GM19438 (cell line): ENCODE results near the gene AKIRIN1.
A peak's percentile ranks its signal among the peaks of the same experiment; 100 is the strongest.
"Not testable (repeated sequence)": the region's sequence is repeated elsewhere in the genome, so short reads cannot be mapped to it uniquely, and the experiment has no call there.

Experiments
- ATAC-seq: cut with Tn5 transposase; IDR thresholded peaks from one replicate; pipeline ENCODE4 v1.9.1; 2021; ENCODE audit warnings: low read depth; ENCODE audit not compliant: unreplicated experiment

AKIRIN1 gene

GRCh38 chr1:38990738-38991637 lies at the start of gene AKIRIN1:
TSS of gene AKIRIN1 (plus strand) at chr1:38991276. CDS start at chr1:38991381, 105 bp downstream.
- peak; percentile 87 for ATAC-seq

- no peak for ATAC-seq
These were observed 49.5 kb upstream of the AKIRIN1 start, which contains the start of gene RHBDL2 for GRCh38 chr1:38941527-38942019. TSS of gene RHBDL2 (minus strand) at chr1:38941830. CDS start at chr1:38919212, 22,618 bp downstream.

DNA sequence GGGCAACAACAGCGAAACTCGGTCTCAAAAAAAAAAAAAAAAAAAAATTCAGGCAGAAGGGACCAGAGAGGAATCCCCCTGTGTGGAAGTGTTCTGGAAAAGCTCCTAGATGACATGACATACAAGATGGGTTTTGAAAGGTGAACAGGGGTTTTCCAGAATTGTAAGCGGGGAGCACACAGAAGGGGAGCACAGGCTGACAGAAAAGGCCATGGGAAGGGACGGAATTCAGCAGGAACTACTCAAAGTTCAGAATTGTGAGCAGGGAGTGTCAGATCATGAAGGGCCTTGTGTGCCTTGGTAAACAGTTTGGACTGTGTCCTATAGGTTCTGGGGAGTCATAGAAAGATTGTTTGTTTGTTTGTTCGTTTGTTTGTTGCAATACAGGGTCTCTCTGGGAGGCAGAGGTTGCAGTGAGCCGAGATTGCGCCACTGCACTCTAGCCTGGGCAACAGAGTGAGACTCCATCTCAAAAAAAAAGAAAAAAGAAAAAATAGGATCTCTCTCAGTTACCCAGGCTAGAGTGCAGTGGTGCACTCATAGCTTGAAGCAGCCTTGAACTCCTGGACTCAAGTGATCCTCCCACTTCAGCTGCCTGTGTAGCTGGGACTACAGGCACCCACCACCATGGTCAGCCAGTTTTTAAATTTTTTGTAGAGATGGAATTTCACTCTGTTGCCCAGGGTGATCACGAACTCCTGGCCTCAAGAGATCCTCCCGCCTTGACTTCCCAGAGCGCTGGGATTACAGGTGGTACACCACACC lies 48.2 kb upstream of the AKIRIN1 start:
- ATAC-seq = no peak

DNA sequence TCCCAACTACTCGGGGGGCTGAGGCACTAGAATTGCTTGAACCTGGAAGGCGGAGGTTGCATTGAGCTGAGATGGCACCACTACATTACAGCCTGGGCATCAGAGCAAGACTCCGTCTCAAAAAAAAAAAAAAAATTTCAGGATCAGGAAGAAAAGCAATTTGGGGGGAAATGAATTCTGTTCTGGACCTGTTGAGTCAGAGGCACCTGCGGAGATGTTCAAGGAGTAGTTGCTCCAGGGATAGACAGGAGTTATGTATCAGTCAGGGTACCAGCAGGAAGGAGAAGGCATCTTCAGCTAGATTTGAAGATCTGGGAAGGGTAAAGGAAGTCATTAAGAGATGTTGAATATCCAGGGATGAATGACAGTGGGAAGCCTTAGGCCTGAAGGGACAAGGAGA lies 46.5 kb upstream of the AKIRIN1 start:
- ATAC-seq = no peak

DNA sequence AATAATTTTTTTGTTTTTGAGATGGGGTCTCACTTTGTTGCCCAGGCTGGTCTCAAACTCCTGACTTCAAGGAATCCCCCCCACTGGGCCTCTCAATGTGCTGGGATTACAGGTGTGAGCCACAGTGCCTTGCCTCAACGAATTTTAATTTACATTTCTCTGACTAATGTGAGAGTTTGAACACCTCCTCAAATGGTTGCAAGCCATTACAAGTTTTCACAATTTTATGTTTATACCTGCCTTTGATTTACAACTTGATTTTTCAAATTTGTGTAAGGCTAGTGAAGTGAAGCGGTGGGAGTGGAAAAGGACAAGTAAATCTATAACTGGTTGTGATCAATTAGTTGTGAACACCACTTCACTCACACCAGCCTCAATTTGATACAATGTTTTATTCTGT lies 40.5 kb upstream of the AKIRIN1 start:
- no peak for ATAC-seq

DNA sequence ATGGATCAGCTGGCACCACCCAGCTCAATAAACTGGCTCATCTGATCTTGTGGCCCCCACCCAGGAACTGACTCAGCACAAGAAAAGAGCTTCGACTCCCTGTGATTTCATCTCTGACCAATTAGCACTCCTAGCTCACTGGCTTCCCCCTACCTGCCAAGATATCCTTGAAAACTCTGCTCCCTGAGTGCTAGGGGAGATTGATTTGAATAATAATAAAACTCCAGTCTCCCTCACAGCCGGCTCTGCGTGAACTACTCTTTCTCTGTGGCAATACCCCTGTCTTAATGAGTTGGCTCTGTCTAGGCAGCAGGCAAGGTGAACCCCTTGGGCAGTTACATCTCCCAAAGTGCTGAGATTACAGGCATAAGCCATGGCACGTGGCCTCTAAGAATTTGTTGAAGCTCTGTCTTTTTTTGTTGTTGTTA lies 37.6 kb upstream of the AKIRIN1 start:
- ATAC-seq = no peak

DNA sequence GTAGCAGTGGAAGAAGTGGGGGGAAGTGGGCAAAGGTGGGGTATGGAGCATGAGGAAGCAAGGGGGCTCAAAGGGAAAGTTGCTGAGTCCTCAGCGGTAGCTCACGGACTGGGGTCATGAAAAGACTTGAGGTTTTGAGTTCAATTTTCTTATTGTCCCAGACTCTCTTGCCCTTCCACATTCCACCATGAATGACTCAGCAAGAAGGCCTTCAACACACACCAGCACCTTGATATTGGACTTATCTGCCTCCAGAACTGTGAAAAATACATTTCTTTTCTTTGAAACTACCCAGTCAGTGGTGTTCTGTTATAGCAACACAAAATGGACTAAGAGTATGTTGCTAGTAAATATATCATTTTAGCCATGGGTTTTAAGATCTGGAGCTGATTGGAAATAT lies 32.1 kb upstream of the AKIRIN1 start:
- no peak for ATAC-seq

DNA sequence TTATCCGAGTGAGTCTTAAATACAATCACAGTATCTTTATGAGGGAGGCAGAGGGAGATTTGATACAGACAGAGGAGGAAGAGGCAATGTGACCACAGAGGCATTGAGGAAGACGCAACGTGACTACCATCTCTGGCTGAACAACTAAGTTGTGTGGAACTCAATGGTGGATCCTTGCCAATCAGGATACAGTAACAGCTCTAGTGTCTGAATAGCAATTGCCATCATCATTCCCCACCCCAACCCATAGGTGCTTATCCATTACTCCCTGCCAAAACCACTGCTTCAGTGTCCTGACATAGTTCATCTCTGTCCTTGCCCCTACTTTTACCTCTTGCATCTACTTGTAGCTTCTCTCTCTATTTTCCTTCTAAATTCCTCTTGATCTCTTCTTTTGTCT lies 29.0 kb upstream of the AKIRIN1 start:
- no peak for ATAC-seq

GRCh38 chr1:38962560-38962959 lies 28.5 kb upstream of the AKIRIN1 start:
- no peak for ATAC-seq

DNA sequence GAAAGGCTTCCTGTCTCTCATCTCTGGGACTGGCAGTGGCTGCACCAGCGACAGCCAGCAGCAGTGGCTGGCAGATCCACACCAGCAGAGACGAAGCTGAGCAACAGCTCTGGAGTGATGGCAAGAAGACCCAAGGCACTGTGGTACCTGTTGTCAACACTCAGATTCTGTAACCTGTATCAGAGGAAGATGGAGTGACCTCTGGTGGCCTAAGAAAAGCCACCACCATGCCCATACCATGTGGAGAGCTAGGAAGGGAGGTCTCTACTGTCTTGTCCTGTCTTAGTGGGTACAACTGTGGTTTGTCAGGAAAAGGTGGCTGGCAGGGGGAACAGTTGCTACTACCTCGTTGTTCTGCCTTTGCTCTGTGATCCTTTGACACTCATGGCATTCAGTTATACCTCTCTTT lies 26.9 kb upstream of the AKIRIN1 start:
- ATAC-seq = no peak

GRCh38 chr1:38973145-38973544 lies 17.9 kb upstream of the AKIRIN1 start:
- not testable (repeated sequence) for ATAC-seq

DNA sequence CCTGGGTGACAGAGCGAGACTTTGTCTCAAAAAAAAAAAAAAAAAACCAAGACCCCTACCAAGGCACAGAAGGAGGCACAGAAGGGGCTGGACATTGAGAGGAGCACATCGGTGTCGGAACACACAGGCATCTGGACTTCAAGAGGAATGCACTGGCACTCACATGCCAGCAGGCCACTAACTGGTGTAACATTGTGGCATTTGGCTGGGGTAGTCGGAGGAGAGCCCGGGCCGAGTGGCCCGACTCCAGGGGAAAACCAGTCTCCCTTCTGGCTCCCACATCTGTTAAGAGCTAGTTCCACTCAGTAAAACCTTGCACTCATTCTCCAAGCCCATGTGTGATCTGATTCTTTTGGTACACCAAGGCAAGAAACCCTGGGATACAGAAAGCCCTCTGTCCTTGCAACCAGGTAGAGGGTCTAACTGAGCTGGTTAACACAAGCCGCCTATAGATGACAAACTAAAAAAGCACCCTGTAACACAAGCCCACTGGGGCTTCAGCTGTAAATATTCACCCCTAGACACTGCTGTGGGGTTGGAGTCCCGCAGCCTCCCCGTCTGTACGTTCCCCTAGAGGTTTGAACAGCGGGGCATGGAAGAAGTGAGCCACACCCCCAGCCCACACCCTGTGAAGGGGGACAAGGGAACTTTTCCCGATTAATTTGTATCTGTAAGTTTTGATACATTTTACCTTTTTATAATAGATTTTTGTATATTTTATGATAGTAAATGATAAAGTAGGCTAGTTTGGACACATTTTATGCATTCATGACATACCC lies 17.2 kb upstream of the AKIRIN1 start:
- no peak for ATAC-seq

GRCh38 chr1:38977399-38978244 lies 13.5 kb upstream of the AKIRIN1 start:
- ATAC-seq = not testable (repeated sequence)

DNA sequence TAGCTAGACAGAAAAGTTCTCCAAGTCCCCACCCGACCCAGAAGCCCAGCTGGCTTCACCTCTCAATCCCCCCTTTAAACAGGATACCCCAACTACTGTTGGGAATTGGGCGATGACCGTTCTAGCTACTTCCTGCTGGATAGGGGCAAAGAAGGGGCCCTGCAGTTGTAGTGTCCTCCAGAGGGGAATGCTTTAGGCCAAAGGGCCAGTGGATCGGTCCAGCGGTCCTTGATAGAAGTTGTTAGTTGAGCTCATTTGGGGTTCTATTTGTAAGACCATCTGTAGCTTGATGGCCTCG lies 12.9 kb upstream of the AKIRIN1 start:
- not testable (repeated sequence) for ATAC-seq

GRCh38 chr1:38979380-38979779 lies 11.7 kb upstream of the AKIRIN1 start:
- not testable (repeated sequence) for ATAC-seq

DNA sequence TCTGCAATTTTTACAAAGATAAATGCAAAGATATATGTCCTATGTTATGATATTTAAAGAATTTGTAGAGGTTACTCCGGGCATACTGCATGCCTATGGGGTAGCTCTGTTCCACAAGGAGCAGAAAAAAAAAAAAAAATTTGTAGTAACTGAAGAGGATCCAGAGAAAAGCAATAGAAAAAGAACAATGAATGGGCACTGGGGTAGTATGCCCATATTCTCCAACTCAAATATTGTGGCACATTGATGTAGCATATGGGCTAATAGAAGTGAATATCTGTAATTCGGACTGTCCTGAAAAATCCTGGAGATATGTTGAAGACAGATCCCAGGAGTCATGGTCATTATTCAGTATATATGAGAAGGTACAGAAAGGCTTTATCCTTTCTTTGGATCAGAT lies 1.1 kb upstream of the AKIRIN1 start:
- no peak for ATAC-seq

DNA sequence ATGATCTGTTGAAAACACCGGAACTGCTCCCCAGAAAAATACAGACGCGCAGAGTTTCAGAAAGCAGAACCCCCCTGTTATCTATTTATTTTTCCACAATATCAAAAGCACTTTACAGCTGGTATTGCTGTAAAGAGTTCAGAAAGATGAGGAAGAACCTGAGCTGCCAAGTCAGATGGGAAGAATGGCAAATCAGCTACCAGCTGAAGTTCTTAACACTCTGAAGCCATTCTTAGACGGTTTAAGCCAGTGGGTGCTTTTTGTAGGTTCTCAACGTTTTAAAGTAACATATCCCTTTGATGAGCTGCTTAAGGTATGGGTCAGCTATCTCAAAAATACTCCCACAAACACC lies 714 bp upstream of the AKIRIN1 start:
- ATAC-seq = no peak

DNA sequence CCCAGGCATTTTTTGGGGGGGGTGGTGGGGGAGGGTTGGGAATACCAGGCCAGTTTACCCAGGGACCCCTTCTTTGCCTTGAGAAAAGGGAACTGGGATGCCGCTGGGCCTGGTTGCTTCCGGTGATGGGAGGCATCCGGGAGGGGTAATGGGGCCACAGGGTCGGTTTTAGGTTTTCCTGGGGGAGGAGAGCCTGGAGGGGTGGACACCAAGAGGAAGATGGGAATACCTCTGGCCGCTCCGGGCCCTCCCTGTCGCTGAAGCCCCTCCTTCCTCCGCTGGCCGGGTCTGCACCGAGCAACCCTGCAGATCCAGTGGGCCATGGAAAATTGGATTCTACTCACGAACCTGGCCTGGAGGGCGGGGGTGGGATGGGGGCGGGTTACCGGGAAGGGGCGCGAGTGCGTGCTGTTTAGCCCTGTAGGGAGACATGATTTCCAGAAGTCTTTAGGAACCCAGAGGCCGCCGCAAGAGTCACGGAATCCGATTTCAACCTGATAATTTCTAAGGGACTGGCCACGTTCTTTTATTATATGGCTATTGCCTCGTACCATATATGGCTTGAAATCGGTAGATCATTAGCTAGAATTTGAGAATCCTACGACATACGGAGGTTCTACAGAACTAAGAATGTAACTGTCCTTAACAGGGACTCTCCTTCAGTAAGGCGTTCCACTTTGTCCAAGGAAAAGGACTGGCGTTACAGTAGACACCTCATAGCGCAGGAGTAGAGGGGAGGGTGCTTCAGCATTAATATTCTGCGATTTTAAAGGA lies 749 bp downstream of the AKIRIN1 start:
- ATAC-seq = no peak

GRCh38 chr1:38992412-38993111 lies 1.5 kb downstream of the AKIRIN1 start:
- ATAC-seq = no peak
